HG02943 (cell line): ENCODE data around the gene EPS8L2.

Source experiments
- ATAC-seq: cut with Tn5 transposase; IDR thresholded peaks from one replicate; pipeline ENCODE4 v1.9.1; 2021; ENCODE audit warnings: mild to moderate bottlenecking, low read depth, moderate library complexity; ENCODE audit not compliant: unreplicated experiment

The EPS8L2 gene

DNA sequence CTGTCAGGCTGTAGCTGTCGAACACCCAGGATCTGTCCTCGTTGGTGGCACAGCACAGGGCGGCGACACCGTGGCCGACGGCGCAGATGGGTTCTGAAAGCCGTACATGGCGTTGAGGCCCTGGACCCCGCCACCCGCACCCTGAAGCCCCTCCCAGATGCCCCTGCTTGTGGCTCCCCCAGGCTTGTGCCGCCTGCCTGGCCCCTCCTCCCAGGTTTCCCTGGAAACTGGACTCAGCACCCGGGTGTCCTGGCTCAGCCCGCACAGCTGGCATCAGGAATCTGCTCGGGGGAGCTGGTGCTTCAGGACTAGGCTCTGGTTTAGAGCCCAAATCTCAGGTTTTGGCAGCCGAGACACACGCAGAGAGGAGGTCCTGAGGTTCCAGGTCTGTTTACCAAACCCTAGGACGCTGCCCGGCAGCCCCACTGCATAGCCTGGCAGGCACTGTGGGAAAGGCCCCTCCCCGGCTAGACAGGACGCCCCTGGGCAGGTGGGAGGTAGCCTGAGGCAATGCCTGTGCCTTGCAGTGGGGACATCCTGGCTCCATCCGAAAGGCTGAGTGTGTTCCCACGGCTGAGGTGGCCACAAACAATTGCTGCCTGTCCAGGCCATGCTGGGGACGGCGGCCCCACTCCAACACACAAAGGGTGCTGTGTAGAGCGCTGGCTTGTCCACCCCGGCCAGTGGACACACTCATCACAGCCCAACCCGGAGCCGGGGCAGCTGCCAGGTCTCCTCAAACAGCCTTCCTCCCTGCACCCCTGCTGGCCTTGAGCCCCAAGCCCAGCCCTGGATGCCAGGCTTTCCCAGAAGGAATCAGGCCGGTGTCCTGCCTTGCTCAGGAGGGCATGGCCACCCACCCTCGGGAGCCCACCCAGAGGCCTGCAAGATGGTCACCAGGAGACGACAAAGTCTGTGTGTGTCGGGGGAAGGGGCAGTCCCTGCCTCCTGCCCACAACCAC, 66.7 kb downstream of the EPS8L2 start:
- no peak for ATAC-seq

DNA sequence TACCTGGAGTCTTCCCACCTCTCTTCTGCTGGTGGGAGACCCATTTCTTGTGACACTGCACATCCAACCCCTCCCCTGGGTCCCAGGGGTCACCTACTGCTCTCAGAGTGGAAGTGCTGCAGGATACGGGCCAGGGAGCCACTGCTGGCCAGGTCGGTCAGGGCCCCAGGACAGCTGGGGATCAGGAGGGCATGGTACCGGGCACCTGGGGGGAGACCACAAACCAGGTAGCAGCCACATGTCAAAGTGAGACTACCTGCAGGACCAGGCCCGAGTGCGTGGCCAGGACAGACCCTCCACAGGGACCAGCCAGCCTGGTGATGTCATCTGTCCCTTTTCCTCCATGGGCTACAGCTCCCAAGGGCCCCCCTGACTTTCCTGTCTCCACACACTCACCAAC, 67.4 kb downstream of the EPS8L2 start:
- no peak for ATAC-seq

DNA sequence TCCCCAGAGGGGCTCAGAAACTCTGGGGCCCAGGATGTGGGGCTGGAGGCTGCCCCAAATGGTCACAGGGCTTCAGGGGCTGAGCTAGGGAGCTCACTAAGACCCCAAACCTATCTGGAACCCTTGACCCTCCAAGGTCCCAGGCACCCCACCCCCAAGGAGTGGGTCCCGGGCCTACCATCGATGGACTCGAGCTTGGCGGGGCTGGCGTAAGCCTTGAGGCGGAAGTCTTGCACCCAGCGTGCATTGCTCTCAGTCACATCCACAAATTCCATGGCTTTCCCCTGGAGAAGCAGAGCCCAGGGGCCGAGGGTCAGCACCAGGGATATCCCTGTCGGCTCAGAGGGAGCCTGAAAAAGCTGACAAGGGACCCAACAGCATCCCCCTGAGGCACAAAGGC, 67.8 kb downstream of the EPS8L2 start:
- ATAC-seq, result no peak

DNA sequence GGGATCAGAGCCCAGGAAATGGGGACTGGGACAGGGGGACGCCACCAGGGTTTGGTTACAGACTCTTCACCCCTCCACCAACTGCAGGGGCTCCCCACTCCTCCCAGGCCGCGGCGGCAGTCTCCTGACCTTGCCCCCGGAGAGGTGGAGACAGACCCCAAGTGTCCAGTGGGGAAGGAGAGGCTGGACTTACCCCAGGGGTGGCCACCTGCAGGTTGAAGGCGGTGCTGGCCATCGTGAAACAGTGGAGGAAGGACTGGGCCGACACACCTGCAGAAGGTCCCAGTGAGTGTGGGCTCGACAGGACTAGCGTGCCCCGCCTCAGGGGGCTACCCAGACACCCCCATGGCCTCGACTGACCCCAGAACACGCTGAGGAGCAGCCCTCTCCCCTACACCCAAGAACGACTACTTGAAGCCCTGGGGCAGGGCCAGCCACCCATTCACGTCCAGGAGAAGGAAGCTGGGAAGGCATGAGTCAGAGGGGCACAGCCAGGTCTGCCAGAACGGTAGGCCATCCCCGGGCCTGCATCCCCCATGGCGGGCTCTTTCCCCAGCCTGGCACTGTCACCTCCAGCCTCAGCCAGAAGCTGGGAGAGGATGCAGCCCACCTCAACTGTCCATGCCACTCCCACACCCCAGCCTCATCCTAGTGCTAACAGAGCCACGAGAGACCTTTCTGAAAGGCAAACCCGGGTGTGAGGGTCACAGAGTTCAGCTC, 69.0 kb downstream of the EPS8L2 start:
- no peak for ATAC-seq

DNA sequence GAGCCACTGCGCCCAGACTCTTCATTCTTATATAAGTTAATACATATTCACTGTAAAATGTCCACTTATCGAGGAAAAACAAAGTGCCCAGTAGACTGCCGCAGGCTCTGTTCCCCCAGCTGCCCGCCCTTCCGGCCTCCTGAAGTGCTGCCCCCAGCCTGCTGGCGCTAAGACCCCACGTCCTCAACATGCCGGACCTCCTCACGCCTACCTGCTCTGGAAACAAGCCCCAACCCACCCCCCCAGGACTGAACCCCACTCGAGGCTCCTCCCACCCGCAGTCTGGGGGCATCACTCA, 70.2 kb downstream of the EPS8L2 start:
- no peak for ATAC-seq

DNA sequence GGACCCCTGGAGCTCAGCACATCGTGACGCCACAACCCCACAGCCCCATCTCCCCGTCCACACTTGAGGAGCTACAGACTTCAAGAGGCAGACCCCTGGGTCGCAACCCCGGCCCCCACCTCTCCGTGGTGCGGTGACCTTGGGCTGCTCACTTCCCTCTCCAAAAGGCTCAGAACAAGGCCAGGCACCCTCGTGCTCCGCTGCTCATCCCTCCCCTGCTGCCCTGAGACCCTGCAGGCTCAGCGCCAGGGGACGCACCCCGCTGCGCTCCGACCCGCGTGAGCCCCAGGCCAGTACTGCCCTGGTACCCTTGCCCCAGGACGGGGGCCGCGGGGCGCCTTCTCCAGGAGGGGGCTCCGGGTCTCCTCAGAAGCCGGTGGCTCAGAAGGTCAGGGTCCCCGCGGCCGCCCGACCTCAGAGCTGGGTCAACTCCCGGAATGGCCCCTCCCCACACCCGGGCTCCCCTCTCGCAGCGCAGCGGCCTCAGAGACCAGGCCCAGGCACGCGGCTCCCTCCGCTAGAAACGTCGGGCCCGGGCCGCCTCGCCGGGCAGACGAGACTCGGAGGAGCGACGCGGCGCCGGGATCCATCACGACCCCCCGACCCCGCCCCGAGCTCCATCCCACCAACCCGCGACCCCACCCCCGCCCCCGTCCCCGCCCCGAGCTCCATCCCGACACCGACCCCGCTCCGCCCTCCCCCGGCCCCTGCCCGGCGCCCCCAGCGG, 70.7 kb downstream of the EPS8L2 start:
- peak; percentile 34 for ATAC-seq
